ENCODE results near the gene GPR33.
"Not testable (repeated sequence)": the region's sequence is repeated elsewhere in the genome, so short reads cannot be mapped to it uniquely, and the experiment has no call there.

Gene GPR33

GRCh38 chr14:31449136-31449535 is 38.7 kb downstream of the GPR33 start:
- TF ChIP-seq CTCF (IDR thresholded peaks at IDR 0.05; ENCODE audit: low read depth, low read length, missing control alignments) = no peak
- H3K4me3 ChIP-seq (replicated peaks; ENCODE audit: low read depth, low read length) = no peak overlapping the region
- no peak for DNase-seq (ENCODE audit: extremely low read depth, low read depth)

- DNase-seq (ENCODE audit: extremely low read depth, low read depth) = no peak
- no peak for TF ChIP-seq CTCF (IDR thresholded peaks at IDR 0.05; ENCODE audit: low read depth, low read length, missing control alignments)
- H3K4me3 ChIP-seq (replicated peaks; ENCODE audit: low read depth, low read length) = no peak overlapping the region
Measured at GRCh38 chr14:31445703-31446102, 42.1 kb downstream of the GPR33 start.

GRCh38 chr14:31442284-31442683 is 45.6 kb downstream of the GPR33 start:
- no peak for TF ChIP-seq CTCF (IDR thresholded peaks at IDR 0.05; ENCODE audit: low read depth, low read length, missing control alignments)
- H3K4me3 ChIP-seq (replicated peaks; ENCODE audit: low read depth, low read length) = no peak overlapping the region
- DNase-seq (ENCODE audit: extremely low read depth, low read depth) = no peak

GRCh38 chr14:31441273-31442111 is 46.3 kb downstream of the GPR33 start:
- DNase-seq (ENCODE audit: extremely low read depth, low read depth) = peak; percentile 27
- H3K4me3 ChIP-seq (replicated peaks; ENCODE audit: low read depth, low read length) = no peak overlapping the region
- no peak for TF ChIP-seq CTCF (IDR thresholded peaks at IDR 0.05; ENCODE audit: low read depth, low read length, missing control alignments)

- no peak overlapping the region for H3K4me3 ChIP-seq (replicated peaks; ENCODE audit: low read depth, low read length)
- DNase-seq (ENCODE audit: extremely low read depth, low read depth) = no peak
- TF ChIP-seq CTCF (IDR thresholded peaks at IDR 0.05; ENCODE audit: low read depth, low read length, missing control alignments) = no peak
Measured at GRCh38 chr14:31440280-31440679, 47.6 kb downstream of the GPR33 start.

- no peak for DNase-seq (ENCODE audit: extremely low read depth, low read depth)
- no peak for TF ChIP-seq CTCF (IDR thresholded peaks at IDR 0.05; ENCODE audit: low read depth, low read length, missing control alignments)
- no peak overlapping the region for H3K4me3 ChIP-seq (replicated peaks; ENCODE audit: low read depth, low read length)
Measured at GRCh38 chr14:31439561-31439960, 48.3 kb downstream of the GPR33 start.

GRCh38 chr14:31437045-31437691 is 50.7 kb downstream of the GPR33 start:
- not testable (repeated sequence) for H3K4me3 ChIP-seq (replicated peaks; ENCODE audit: low read depth, low read length); DNase-seq (ENCODE audit: extremely low read depth, low read depth)
